C4-2B (cell line): ENCODE results near the gene C21orf91.

ENCODE experiments used
- CTCF ChIP-seq: fragments of 450-650 bp; conservative IDR thresholded peaks from 2 replicates; pipeline ENCODE4 v1.5.1; 2017; ENCODE audit warnings: mild to moderate bottlenecking
- ZFX ChIP-seq: fragments of 450-650 bp; IDR thresholded peaks from 2 replicates; pipeline ENCODE4 v1.6.1; 2017

GRCh38 chr21:17854745-17855144 is 35.6 kb upstream of the C21orf91 start:
- no peak for TF ChIP-seq CTCF
- TF ChIP-seq ZFX = no peak
